Measurements from ENCODE around the gene SATB2.

DNA sequence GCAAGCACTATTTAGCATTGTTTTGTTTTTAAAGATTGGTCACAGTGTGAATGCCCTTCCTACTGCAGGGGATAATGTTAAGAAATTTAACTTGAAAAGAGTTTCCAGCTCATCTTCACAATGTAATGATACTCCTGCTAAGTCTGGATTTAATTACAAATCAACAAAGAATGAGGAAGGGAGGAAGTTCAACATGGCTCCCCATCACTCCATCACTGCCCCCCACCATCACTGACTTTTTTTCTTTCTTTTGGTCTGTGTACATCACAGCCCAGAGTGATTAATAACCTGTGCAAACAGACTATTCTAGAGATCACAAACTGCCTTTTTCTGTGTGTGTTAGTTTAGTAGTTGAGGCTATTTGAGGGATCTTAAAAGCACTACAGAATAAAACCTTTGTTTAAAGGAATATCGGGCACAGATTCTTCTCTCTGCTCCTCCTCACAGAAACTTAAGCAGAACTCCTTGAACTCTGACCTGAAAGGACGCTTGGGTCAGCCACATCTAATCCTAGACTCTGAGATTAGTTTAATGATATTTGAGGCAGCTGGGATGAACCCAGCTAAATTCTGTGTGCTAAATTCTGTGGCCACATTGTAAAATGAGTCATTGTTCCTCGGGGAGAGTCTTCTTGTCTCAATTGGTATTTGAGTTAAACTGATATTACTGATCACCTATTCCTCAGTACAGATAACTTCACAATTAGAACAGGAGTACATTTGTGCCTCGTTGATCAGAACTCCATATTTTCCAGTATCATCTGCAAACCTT lies 47.8 kb downstream of the SATB2 start:
- no peak for TF ChIP-seq CTCF (conservative IDR thresholded peaks at IDR 0.05; ENCODE audit: low read depth, low read length)
- no peak for TF ChIP-seq EZH2 (IDR thresholded peaks at IDR 0.05; ENCODE audit: low read length, unreplicated experiment)
